A673 (cell line): ENCODE results near the gene USP25.

Experiments
- CTCF ChIP-seq: fragments of 300-800, 200-600 bp; sonication (generic); conservative IDR thresholded peaks from 2 replicates; pipeline ENCODE4 v1.5.1; 2017; ENCODE audit warnings: low read depth, mild to moderate bottlenecking, antibody characterized with exemption, low read length, moderate library complexity, mixed read lengths
- EZH2 ChIP-seq: fragments of 200-600 bp; sonication (generic); IDR thresholded peaks from 2 replicates; pipeline ENCODE4 v1.6.1; 2017; ENCODE audit warnings: borderline replicate concordance, low read depth, mild to moderate bottlenecking, mixed read lengths, antibody characterized with exemption, low read length; ENCODE audit not compliant: poor library complexity, severe bottlenecking

GRCh38 chr21:15752763-15753407 lies 23.1 kb downstream of the USP25 start:
- no peak for TF ChIP-seq CTCF
- TF ChIP-seq EZH2, result no peak
